Astrocyte (in vitro differentiated cells and primary cell): ENCODE results near the gene NKAIN2. TPM values are rescaled to one million over a fixed set of nuclear protein-coding genes. Genes with fewer than 3 reads are reported as not detected.
A peak's percentile ranks its signal among the peaks of the same experiment; 100 is the strongest.

ENCODE experiments used
- DNase-seq: peaks from one replicate; pipeline ENCODE4 v3.0.0-alpha.2; 2010; ENCODE audit warnings: low read depth
- FAIRE-seq: peaks from 2 replicates; lab custom pipeline; 2011; peaks lifted over from hg19 to GRCh38; lab: Jason Lieb, UNC
- H2AFZ ChIP-seq: 2 replicates; pipeline ENCODE4 v1.6.0; 2012; ENCODE audit warnings: low read depth, low read length, inconsistent platforms
- H3K27ac ChIP-seq: 2 replicates; pipeline ENCODE4 v1.5.1; 2011; ENCODE audit warnings: low read depth, low read length, inconsistent platforms
- H3K27me3 ChIP-seq: 2 replicates; pipeline ENCODE4 v1.6.0; 2011; ENCODE audit warnings: low read length, inconsistent platforms; ENCODE audit not compliant: insufficient read depth
- H3K36me3 ChIP-seq: 2 replicates; pipeline ENCODE4 v1.5.1; 2011; ENCODE audit warnings: low read length, inconsistent platforms; ENCODE audit not compliant: insufficient read depth
- H3K4me1 ChIP-seq: 2 replicates; pipeline ENCODE4 v1.5.1; 2011; ENCODE audit warnings: low read length, inconsistent platforms; ENCODE audit not compliant: insufficient read depth
- H3K4me2 ChIP-seq: 2 replicates; pipeline ENCODE4 v1.6.0; 2012; ENCODE audit warnings: low read length, inconsistent platforms
- H3K4me3 ChIP-seq: 2 replicates; pipeline ENCODE4 v1.5.1; 2011; ENCODE audit warnings: low read depth, mild to moderate bottlenecking, low read length, inconsistent platforms; ENCODE audit not compliant: insufficient read depth
- H3K79me2 ChIP-seq: 2 replicates; pipeline ENCODE4 v1.6.0; 2012; ENCODE audit warnings: mild to moderate bottlenecking, low read length, inconsistent platforms; ENCODE audit not compliant: insufficient read depth
- H3K9ac ChIP-seq: 2 replicates; pipeline ENCODE4 v1.6.0; 2012; ENCODE audit warnings: mild to moderate bottlenecking, low read length, inconsistent platforms
- H3K9me3 ChIP-seq: 2 replicates; pipeline ENCODE4 v1.5.1; 2012; ENCODE audit warnings: low read depth, mild to moderate bottlenecking, low read length, inconsistent platforms; ENCODE audit not compliant: insufficient read depth
- H4K20me1 ChIP-seq: 2 replicates; pipeline ENCODE4 v1.6.0; 2012; ENCODE audit warnings: low read length, inconsistent platforms; ENCODE audit not compliant: insufficient read depth
- H3K27ac Mint-ChIP-seq: one replicate; pipeline ENCODE4 v1.8.0; 2021; ENCODE audit warnings: mild to moderate bottlenecking, mixed read lengths; ENCODE audit not compliant: unreplicated experiment
- H3K27me3 Mint-ChIP-seq: one replicate; pipeline ENCODE4 v1.8.0; 2021; ENCODE audit warnings: low read depth, mixed read lengths; ENCODE audit not compliant: unreplicated experiment
- H3K36me3 Mint-ChIP-seq: one replicate; pipeline ENCODE4 v1.8.0; 2021; ENCODE audit warnings: low read depth, mixed read lengths; ENCODE audit not compliant: unreplicated experiment
- H3K4me1 Mint-ChIP-seq: one replicate; pipeline ENCODE4 v1.8.0; 2021; ENCODE audit warnings: low read depth, mixed read lengths; ENCODE audit not compliant: unreplicated experiment
- H3K4me3 Mint-ChIP-seq: one replicate; pipeline ENCODE4 v1.8.0; 2021; ENCODE audit warnings: mild to moderate bottlenecking, moderate library complexity, mixed read lengths; ENCODE audit not compliant: unreplicated experiment
- H3K9me3 Mint-ChIP-seq: one replicate; pipeline ENCODE4 v1.8.0; 2021; ENCODE audit warnings: mild to moderate bottlenecking, mixed read lengths; ENCODE audit not compliant: unreplicated experiment
- EZH2 ChIP-seq: IDR thresholded peaks from 2 replicates; pipeline ENCODE4 v1.6.1; 2012; ENCODE audit warnings: mild to moderate bottlenecking, low read length, inconsistent platforms; ENCODE audit not compliant: insufficient read depth
- total RNA-seq: library from RNA; stranded (reverse); gene quantifications from 2 replicates; pipeline ENCODE4 v1.2.1, GENCODE V29; 2021
- TF ChIP-seq, protein P1 (sequence below): IDR thresholded peaks from 2 replicates; pipeline ENCODE4 v1.5.1; 2011; ENCODE audit warnings: low read depth, mild to moderate bottlenecking, inconsistent platforms, low read length, moderate library complexity; ENCODE audit not compliant: insufficient read depth

The NKAIN2 gene
- total RNA-seq, 1 donor from 2014 or later, result 0.07 TPM

DNA sequence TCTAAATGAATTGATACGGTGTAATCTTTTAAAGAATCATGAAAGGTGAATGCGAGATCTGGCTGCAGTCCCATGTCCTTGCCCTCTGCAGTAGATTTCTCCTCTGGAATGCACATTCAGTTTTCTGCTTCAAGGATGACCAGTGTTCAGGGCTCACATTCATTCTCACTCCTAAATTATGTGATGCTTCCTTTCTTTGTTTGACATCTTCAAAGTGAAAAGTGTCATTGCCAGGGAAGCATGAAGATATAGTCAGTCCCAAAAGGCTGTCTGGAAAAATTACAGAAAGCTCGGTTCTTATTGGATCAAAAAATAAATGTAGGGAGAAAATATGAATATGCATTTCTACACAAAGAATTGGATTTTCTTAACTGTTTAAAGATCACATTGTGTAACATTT is 395.6 kb downstream of the NKAIN2 start:
- Mint-ChIP-seq H3K27ac (no peak overlapping the region), H3K4me3 (no peak overlapping the region)
- TF ChIP-seq, protein P1, sequence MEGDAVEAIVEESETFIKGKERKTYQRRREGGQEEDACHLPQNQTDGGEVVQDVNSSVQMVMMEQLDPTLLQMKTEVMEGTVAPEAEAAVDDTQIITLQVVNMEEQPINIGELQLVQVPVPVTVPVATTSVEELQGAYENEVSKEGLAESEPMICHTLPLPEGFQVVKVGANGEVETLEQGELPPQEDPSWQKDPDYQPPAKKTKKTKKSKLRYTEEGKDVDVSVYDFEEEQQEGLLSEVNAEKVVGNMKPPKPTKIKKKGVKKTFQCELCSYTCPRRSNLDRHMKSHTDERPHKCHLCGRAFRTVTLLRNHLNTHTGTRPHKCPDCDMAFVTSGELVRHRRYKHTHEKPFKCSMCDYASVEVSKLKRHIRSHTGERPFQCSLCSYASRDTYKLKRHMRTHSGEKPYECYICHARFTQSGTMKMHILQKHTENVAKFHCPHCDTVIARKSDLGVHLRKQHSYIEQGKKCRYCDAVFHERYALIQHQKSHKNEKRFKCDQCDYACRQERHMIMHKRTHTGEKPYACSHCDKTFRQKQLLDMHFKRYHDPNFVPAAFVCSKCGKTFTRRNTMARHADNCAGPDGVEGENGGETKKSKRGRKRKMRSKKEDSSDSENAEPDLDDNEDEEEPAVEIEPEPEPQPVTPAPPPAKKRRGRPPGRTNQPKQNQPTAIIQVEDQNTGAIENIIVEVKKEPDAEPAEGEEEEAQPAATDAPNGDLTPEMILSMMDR, result no peak
- no peak for TF ChIP-seq EZH2

DNA sequence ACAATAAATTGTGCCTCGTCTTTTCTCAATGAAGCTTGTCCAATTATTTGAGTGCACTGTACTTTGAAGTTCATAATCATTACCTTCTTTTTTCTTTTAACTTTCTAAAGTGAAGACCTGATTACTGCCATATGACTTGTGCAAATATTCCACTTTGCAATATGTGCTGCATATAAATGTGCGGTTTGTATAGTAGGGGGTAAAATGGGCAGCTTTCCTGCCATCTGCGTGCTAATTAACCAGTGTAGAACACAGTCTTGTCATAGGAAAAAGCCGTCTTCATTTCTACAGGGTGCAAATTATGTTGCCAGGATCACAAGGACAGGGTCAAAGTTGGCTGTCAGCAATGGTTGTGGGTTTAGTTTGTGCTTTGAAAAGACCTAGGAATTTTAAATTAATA is 397.0 kb downstream of the NKAIN2 start:
- Mint-ChIP-seq H3K4me1 (peaks cover 8% of the 10 kb centered on the region), H3K27me3 (no peaks in the 10 kb centered on the region), H3K9me3 (no peaks in the 10 kb centered on the region), H3K27ac (no peak overlapping the region), H3K4me3 (no peak overlapping the region), H3K36me3 (no peaks in the 10 kb centered on the region)
- Histone ChIP-seq H2AFZ (no peak overlapping the region), H3K9me3 (no peaks in the 10 kb centered on the region), H3K79me2 (no peaks in the 10 kb centered on the region), H3K27ac (no peak overlapping the region), H3K4me3 (no peak overlapping the region), H3K4me2 (no peak overlapping the region), H3K9ac (no peak overlapping the region), H3K27me3 (no peaks in the 10 kb centered on the region), H3K4me1 (no peaks in the 10 kb centered on the region), H4K20me1 (no peaks in the 10 kb centered on the region), H3K36me3 (no peaks in the 10 kb centered on the region)
- no peak for TF ChIP-seq EZH2
- TF ChIP-seq, protein P1, result no peak
- DNase-seq (no peak), FAIRE-seq (no peak)

More for the DNA sequence above, 395.6 kb downstream of the NKAIN2 start:
- H3K9me3 Mint-ChIP-seq, result no peaks in the 10 kb centered on the region
- no peaks in the 10 kb centered on the region for H3K36me3 ChIP-seq
- H3K4me2 ChIP-seq, result no peak overlapping the region
- peaks cover 8% of the 10 kb centered on the region for H3K4me1 Mint-ChIP-seq
- no peak for DNase-seq
- no peaks in the 10 kb centered on the region for H4K20me1 ChIP-seq
- no peak overlapping the region for H2AFZ ChIP-seq
- H3K9me3 ChIP-seq, result no peaks in the 10 kb centered on the region
- H3K27me3 Mint-ChIP-seq, result no peaks in the 10 kb centered on the region
- H3K27me3 ChIP-seq, result no peaks in the 10 kb centered on the region
- no peaks in the 10 kb centered on the region for H3K36me3 Mint-ChIP-seq
- H3K27ac ChIP-seq, result no peak overlapping the region
- H3K79me2 ChIP-seq, result no peaks in the 10 kb centered on the region
- no peak overlapping the region for H3K9ac ChIP-seq
- no peak overlapping the region for H3K4me3 ChIP-seq
- H3K4me1 ChIP-seq, result no peaks in the 10 kb centered on the region
- no peak for FAIRE-seq

DNA sequence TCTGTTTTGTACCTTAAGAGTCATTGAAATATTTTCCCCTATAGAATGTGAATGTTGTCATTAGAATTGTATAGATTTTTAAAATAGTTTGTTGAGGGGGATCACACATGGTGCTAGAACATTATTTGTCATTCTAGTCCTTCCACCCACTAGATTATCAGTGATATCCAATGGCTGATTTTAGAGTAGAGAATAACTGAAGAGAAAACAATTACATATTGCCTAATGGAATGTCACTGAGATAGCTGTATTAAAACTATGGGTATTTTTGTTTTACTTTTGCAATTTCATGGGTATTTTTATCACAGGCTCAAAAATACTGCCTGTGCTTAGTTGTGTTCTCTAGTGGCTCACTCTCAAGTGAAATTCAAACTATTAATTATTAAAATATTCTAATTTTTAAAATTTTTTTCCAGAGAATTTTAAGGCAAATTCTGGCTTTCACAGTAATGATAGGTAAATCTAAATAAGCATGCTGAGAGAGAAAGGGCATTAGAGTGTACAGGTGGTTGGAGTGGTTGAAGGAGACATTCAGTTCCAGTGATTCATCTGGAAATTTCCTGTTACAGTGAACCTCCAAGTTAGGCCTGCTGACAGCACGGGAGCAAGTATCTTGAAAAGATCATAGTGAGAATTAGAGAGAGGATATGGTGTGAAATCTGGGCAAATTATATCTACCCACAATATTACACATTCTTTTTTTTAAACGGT is 399.6 kb downstream of the NKAIN2 start:
- Histone ChIP-seq H4K20me1 (no peaks in the 10 kb centered on the region), H3K79me2 (no peaks in the 10 kb centered on the region)
- no peak for FAIRE-seq

More for the DNA sequence above, 399.6 kb downstream of the NKAIN2 start:
- peak; percentile 32 for DNase-seq
- TF ChIP-seq EZH2, result no peak
- TF ChIP-seq, protein P1, result no peak
- H3K27ac ChIP-seq, result peak overlapping the region; percentile 30
- no peaks in the 10 kb centered on the region for H3K9me3 ChIP-seq
- no peaks in the 10 kb centered on the region for H3K36me3 ChIP-seq
- no peaks in the 10 kb centered on the region for H3K27me3 ChIP-seq
- H3K4me3 ChIP-seq, result no peak overlapping the region
- Mint-ChIP-seq H3K27ac (no peak overlapping the region), H3K4me3 (no peak overlapping the region), H3K9me3 (no peaks in the 10 kb centered on the region), H3K36me3 (no peaks in the 10 kb centered on the region), H3K4me1 (peaks cover 8% of the 10 kb centered on the region), H3K27me3 (no peaks in the 10 kb centered on the region)
- H2AFZ ChIP-seq, result no peak overlapping the region
- H3K9ac ChIP-seq, result no peak overlapping the region
- H3K4me2 ChIP-seq, result no peak overlapping the region
- H3K4me1 ChIP-seq, result no peaks in the 10 kb centered on the region
